Panc1 (cell line): ENCODE data around the gene ARL13B. TPM values are rescaled to one million over a fixed set of nuclear protein-coding genes. Genes with fewer than 3 reads are reported as not detected.

Experiments used
- ATAC-seq: fragments of 200-7000 bp; cut with Tn5 transposase; 2 replicates; pipeline ENCODE4 v1.9.1; 2020; ENCODE audit warnings: mild to moderate bottlenecking, moderate library complexity
- BruUV-seq: library from RNA; stranded (reverse); fragments of 400-500 nt; replicated peaks from 2 replicates; lab custom pipeline; 2021; lab: Mats Ljungman, UMichigan
- CTCF ChIA-PET: fragments of 300-600 bp; sonication (Branson Sonifier 250); formaldehyde crosslinking; loops from one replicate; lab custom pipeline; 2022; ENCODE audit warnings: antibody characterized with exemption; lab: Charles Lee
- POLR2A ChIA-PET: fragments of 300-600 bp; sonication (Branson Sonifier 250); formaldehyde crosslinking; loops from one replicate; lab custom pipeline; 2022; ENCODE audit warnings: antibody characterized with exemption; lab: Charles Lee
- DNase-seq: peaks from one replicate; pipeline ENCODE4 v3.0.0-alpha.2; 2010; ENCODE audit warnings: low read depth, low spot score
- H3K27ac ChIP-seq: 2 replicates; pipeline ENCODE4 v1.5.1; 2011; ENCODE audit warnings: mild to moderate bottlenecking, low read length, inconsistent platforms
- H3K27me3 ChIP-seq: fragments of 200-500 bp; sonication (Bioruptor generic); 2 replicates; pipeline ENCODE4 v1.6.0; 2014; ENCODE audit warnings: low read length, inconsistent platforms; ENCODE audit not compliant: control insufficient read depth, insufficient read depth
- H3K36me3 ChIP-seq: fragments of 200-500 bp; sonication (Bioruptor generic); 2 replicates; pipeline ENCODE4 v1.5.1; 2014; ENCODE audit warnings: inconsistent platforms, mild to moderate bottlenecking, low read length, moderate library complexity; ENCODE audit not compliant: control insufficient read depth, insufficient read depth
- H3K4me1 ChIP-seq: 2 replicates; pipeline ENCODE4 v1.5.1; 2011; ENCODE audit warnings: inconsistent platforms, mild to moderate bottlenecking, low read length, moderate library complexity; ENCODE audit not compliant: control insufficient read depth, insufficient read depth
- H3K4me3 ChIP-seq, 2 experiments: 2 replicates each; pipeline ENCODE4 v1.5.1; 2011 to 2012; ENCODE audit warnings: low read depth in 2 of 2, low read length in 2 of 2, mild to moderate bottlenecking in 2 of 2, inconsistent platforms in 1 of 2, moderate library complexity in 1 of 2
- H3K9me3 ChIP-seq: fragments of 200-500 bp; sonication (Bioruptor generic); 2 replicates; pipeline ENCODE4 v1.5.1; 2014; ENCODE audit warnings: low read depth, mild to moderate bottlenecking, inconsistent platforms, low read length, moderate library complexity; ENCODE audit not compliant: control insufficient read depth, insufficient read depth
- POLR2AphosphoS5 ChIP-seq: IDR thresholded peaks from 2 replicates; pipeline ENCODE4 v1.6.1; 2012; ENCODE audit warnings: mild to moderate bottlenecking, low read depth, low read length, moderate library complexity
- SIN3A ChIP-seq: IDR thresholded peaks from 2 replicates; pipeline ENCODE4 v1.6.1; 2012; ENCODE audit warnings: low read depth, mild to moderate bottlenecking, low read length, moderate library complexity, borderline replicate concordance; ENCODE audit not compliant: insufficient read depth
- TCF7L2 ChIP-seq: IDR thresholded peaks from 2 replicates; pipeline ENCODE4 v1.6.1; 2011; ENCODE audit warnings: mild to moderate bottlenecking, low read depth, low read length, inconsistent platforms
- in situ Hi-C: cut with HindIII; loops from 2 replicates; pipeline ENCODE4 v1.10.0; 2016; ENCODE audit warnings: low sequenced_read_pairs, low pct_unique_long_range_greater_than_20kb
- intact Hi-C: fragments of 100-400 bp; cut with micrococcal nuclease; formaldehyde crosslinking; loops from one replicate; pipeline ENCODE4 v1.10.0; 2022; ENCODE audit not compliant: unreplicated experiment
- total RNA-seq: library from RNA; stranded (reverse); gene quantifications from one replicate; pipeline ENCODE4 v1.2.1, GENCODE V29; 2021; ENCODE audit not compliant: unreplicated experiment
- TF ChIP-seq, protein P1 (sequence below), 2 experiments: IDR thresholded peaks; 2 replicates each; pipeline ENCODE4 v1.6.1; 2011 to 2012; ENCODE audit warnings: low read depth in 2 of 2, control low read depth in 1 of 2, low read length in 1 of 2, mild to moderate bottlenecking in 1 of 2, moderate library complexity in 1 of 2; ENCODE audit not compliant: insufficient read depth in 1 of 2
- TF ChIP-seq, protein P2 (sequence below): fragments of 450-650 bp; IDR thresholded peaks from 2 replicates; pipeline ENCODE4 v1.5.1; 2017; ENCODE audit warnings: mild to moderate bottlenecking

The ARL13B gene
- total RNA-seq, 1 experiment from 2014 or later, result 26.6 TPM

DNA sequence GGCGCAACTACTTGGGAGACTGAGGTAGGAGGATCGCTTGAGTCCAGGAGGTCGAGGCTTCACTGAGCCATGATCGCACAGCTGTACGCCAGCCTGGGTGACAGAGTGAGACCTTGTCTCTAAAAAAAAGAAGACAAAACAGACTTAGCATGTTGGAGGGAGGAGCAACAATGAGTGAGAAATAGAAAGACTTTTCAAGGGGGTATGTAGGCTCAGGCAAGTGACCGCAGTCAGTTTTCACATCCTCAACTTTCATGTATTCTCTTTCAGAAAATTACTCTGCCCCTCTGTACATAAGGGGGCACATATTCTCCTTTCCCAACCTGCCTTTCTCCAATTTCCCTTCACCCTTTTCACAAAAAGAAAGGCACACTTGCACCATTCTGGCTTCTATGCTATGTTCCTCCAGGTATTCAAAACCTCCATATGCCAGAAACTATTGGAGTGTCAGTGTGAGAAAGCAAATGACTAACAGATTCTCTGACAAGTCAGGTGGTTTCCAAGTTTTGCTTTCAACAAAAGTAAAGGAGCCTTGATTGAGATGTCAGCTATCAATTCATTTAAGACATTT, 90.5 kb downstream of the ARL13B start:
- DNase-seq (no peak), ATAC-seq (no peak)
- no peaks in the 10 kb centered on the region for H3K27me3 ChIP-seq
- intact Hi-C loops (no loop called here), in situ Hi-C loops (no loop called here)
- CTCF ChIA-PET, result no interaction called here
- H3K4me1 ChIP-seq, result no peaks in the 10 kb centered on the region
- no TSS peak for BruUV-seq
- TF ChIP-seq SIN3A (no peak), TCF7L2 (no peak), POLR2AphosphoS5 (no peak)
- TF ChIP-seq, protein P1, sequence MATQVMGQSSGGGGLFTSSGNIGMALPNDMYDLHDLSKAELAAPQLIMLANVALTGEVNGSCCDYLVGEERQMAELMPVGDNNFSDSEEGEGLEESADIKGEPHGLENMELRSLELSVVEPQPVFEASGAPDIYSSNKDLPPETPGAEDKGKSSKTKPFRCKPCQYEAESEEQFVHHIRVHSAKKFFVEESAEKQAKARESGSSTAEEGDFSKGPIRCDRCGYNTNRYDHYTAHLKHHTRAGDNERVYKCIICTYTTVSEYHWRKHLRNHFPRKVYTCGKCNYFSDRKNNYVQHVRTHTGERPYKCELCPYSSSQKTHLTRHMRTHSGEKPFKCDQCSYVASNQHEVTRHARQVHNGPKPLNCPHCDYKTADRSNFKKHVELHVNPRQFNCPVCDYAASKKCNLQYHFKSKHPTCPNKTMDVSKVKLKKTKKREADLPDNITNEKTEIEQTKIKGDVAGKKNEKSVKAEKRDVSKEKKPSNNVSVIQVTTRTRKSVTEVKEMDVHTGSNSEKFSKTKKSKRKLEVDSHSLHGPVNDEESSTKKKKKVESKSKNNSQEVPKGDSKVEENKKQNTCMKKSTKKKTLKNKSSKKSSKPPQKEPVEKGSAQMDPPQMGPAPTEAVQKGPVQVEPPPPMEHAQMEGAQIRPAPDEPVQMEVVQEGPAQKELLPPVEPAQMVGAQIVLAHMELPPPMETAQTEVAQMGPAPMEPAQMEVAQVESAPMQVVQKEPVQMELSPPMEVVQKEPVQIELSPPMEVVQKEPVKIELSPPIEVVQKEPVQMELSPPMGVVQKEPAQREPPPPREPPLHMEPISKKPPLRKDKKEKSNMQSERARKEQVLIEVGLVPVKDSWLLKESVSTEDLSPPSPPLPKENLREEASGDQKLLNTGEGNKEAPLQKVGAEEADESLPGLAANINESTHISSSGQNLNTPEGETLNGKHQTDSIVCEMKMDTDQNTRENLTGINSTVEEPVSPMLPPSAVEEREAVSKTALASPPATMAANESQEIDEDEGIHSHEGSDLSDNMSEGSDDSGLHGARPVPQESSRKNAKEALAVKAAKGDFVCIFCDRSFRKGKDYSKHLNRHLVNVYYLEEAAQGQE (IDR thresholded peaks at IDR 0.05; ENCODE audit: insufficient read depth in 1 of 2, low read depth in 2 of 2, low read length in 1 of 2), result no peak
- TF ChIP-seq, protein P2, sequence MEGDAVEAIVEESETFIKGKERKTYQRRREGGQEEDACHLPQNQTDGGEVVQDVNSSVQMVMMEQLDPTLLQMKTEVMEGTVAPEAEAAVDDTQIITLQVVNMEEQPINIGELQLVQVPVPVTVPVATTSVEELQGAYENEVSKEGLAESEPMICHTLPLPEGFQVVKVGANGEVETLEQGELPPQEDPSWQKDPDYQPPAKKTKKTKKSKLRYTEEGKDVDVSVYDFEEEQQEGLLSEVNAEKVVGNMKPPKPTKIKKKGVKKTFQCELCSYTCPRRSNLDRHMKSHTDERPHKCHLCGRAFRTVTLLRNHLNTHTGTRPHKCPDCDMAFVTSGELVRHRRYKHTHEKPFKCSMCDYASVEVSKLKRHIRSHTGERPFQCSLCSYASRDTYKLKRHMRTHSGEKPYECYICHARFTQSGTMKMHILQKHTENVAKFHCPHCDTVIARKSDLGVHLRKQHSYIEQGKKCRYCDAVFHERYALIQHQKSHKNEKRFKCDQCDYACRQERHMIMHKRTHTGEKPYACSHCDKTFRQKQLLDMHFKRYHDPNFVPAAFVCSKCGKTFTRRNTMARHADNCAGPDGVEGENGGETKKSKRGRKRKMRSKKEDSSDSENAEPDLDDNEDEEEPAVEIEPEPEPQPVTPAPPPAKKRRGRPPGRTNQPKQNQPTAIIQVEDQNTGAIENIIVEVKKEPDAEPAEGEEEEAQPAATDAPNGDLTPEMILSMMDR, result no peak
- no peaks in the 10 kb centered on the region for H3K9me3 ChIP-seq
- H3K4me3 ChIP-seq, result no peak overlapping the region
- no peak overlapping the region for H3K27ac ChIP-seq
- H3K36me3 ChIP-seq, result no peaks in the 10 kb centered on the region
- POLR2A ChIA-PET, result no interaction called here

DNA sequence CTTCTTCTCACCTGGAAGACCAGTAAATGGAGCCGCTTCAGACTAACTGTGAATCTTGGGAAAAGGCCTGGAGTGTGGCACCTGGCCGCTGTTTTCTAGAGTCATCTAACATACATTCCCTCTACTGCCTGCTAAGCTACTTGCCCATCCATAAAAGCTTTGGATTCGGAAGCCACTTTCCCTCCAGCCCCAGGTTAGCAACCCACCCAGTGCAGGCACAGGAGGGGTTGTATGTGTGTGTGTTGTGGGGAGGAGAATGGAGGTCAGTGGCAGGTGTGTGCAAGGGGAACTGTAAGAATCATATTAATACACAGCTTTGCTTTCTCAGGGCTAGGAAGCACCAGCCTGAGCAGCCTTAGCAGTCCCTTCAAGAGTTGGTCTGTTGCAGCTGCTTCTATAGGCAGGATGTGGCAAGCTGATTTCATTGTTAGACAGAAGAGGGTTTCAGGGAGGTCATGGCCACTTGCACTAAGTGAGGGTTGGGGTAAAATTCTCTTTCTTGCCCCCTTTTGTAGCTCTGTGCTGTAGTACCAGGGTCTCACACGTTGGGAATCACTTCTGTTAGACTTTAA, 91.8 kb downstream of the ARL13B start:
- Histone ChIP-seq H3K4me1 (no peaks in the 10 kb centered on the region), H3K36me3 (no peaks in the 10 kb centered on the region), H3K27me3 (no peaks in the 10 kb centered on the region), H3K27ac (no peak overlapping the region), H3K4me3 (no peak overlapping the region), H3K9me3 (no peaks in the 10 kb centered on the region)
- intact Hi-C loops (no loop called here), in situ Hi-C loops (no loop called here)
- TF ChIP-seq TCF7L2, result no peak
- TF ChIP-seq POLR2AphosphoS5, result no peak
- TF ChIP-seq, protein P2, result no peak
- TF ChIP-seq SIN3A, result no peak
- TF ChIP-seq, protein P1 (IDR thresholded peaks at IDR 0.05; ENCODE audit: insufficient read depth in 1 of 2, low read depth in 2 of 2, low read length in 1 of 2), result no peak
- ChIA-PET CTCF (no interaction called here), POLR2A (no interaction called here)
- no peak for ATAC-seq
- no TSS peak for BruUV-seq
- no peak for DNase-seq
